Measurements from ENCODE around the gene NOTCH4.

DNA sequence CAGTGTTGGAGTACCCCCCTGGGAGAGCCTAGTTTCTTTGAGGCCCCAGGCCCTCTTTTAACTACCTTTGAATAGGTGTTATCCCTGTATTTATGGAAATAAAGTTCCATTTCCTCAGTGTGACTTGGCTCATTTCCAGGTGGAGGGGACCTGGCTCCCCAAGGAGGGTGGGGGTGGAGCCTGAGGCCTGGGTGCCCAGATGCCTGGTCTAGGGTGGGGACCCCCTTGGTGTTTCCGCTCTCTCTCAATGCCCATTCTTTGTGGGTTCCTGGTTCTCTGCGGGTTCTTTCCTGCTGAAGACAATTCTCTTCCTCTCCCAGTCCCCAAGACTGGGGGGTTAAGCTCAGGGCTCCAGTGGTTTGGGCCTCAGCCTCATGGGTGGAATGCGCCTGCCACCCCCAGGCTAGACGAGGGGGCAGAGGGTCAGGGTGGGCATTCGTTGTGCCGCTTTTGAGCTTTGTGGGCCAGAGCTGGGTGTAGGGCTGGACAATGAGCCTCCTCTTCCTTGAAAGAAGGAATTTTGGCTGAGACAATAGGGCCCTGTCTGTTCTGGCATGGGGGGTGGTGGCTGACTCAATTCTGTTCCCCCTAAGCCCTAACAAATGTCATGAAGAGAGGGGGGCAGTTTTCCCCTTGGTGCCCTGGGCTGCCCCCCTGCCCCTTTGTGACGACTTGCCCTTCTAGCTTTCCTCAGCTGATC, 60.2 kb downstream of the NOTCH4 start:
- TF ChIP-seq GATA3 (IDR thresholded peaks at IDR 0.05; ENCODE audit: low read depth, low read length) (no peak), GATA2 (IDR thresholded peaks at IDR 0.05; ENCODE audit: low read depth, low read length) (no peak)
